GM19372 (cell line): Measurements from ENCODE around the gene ITPR3.
"Not testable (repeated sequence)": the region's sequence is repeated elsewhere in the genome, so short reads cannot be mapped to it uniquely, and the experiment has no call there.

Experiments
- ATAC-seq: cut with Tn5 transposase; IDR thresholded peaks from one replicate; pipeline ENCODE4 v1.9.1; 2021; ENCODE audit warnings: mild to moderate bottlenecking, low read depth, moderate library complexity; ENCODE audit not compliant: unreplicated experiment

The ITPR3 gene

DNA sequence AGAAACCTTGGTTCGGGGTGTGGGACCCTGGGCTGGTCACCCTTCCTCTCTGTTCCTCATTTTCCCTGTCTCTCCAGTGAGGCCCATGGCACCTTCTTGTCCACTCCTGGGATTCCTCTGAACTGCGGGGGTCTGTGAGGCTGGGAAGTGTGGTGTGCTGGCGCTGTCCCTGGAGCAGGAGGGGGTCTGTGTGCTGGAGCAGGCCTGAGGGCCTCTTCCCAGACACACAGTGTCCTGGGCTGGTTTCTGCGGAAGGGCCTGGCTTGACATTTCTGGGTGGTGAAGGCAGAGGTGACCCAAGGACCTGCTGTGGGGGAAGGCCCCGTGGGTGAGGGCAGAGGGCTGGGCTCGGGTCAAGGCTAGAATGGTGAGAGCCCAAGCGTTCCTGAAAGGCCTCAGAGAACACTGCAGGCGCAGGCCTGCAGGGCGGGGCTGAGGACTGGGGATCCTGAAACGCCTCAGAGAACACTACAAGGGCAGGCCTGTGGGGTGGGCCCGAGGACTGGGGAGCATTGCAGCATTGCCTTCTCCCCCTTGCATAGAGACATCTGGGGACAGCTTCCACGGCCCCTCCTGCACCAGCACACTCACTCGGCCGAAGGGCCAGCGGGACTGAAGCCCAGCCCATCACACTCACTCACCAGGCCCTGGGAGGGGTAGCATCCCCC is 30.5 kb upstream of the ITPR3 start:
- no peak for ATAC-seq

DNA sequence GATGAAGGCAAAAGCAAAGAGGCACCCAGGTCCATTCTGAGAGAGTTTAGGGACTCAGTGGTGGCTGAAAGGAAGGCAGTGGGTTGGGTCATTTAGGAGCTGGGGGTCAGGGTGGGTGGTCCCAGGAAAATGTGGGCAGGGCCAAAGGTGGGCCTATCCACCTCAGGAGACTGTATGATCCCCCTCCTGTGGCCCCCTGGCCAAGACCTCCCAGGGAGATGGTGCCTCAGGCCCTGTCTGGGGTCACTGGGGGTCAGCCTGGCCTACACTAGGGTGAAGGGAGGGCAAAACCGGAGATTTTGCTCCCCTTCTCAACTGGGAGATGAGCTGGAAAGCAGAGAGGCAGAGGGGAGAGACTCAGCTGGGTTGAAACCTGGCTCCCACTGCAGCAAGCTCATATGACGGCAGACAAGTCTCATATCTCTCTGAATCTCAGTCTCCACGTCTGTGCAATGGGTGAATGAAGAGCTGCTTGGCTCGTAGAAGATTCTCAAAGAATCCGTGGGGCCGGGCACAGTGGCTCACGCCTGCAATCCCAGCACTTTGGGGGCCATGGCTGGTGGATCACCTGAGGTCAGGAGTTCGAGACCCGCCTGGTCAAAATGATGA is 29.6 kb upstream of the ITPR3 start:
- no peak for ATAC-seq

DNA sequence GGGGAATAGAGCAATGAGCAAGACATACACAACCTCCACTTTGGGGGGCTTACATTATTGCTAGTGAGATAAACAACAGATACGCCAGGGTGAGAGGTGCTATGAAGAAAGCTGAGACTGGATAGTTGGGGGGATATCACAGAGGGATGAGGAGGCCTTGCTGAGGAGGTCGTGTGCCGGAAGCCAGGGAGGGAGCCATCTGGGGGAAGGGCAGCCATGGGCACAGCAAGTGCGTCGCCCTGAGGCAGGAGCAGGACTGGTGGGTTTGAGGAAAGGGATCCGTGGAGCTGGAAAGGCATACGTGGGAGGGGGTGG is 28.9 kb upstream of the ITPR3 start:
- ATAC-seq = no peak

DNA sequence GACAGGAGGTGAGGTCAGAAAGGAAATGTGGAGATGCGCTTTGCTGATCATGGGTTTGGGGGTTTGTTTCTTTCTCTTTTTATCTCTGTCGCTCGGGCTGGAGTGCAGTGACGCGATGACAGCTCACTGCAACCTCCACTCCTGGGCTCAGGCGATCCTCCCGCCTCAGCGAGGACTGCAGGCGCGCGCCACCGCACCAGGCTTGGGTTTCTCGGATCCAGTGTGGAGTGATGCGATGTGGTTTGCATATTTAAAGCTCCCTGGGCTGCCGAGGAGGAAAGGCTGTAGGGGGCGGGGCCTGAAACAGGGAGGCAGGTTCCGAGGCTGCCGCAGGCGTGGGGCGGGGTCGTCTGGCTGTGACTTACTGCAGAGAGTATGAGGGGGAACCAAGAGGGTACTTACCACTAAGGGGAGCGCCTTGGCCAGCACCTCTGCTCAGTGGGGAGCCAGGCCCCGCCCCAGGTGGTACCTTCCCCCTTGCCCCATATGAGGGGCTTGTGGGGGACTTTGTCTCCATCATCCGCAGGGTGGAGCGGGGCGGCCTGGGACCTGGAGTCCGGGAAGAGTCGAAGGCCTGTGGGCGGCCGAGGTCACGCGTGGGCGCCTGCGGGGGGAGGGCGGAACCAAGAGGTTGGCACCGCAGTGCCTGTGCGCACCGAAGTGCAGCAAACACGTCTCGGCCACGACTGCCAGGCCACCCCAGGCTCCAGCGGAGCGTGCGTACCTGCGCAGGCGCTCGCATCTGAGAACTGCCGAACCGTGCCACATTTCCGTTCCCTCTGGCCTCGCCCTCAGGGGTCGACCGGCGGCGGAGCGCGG is 28.3 kb upstream of the ITPR3 start:
- ATAC-seq = peak; percentile 58

DNA sequence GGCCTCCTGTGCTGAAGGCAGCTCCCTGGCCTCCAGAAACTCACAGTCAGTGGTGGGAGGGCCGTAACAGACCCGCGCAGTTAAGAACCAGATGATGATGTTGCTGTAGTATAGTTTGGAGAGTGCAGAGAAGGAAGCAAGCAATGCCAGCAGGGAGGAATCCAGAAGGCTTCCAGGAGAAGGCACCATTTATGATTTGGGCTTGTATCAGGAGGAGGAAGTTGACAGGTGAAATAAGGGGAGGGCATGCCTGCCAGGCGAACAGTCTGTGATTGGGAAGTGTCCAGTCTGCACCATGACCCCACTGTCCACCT is 27.8 kb upstream of the ITPR3 start:
- ATAC-seq = no peak

- ATAC-seq = no peak
Measured at GRCh38 chr6:33595001-33595846, 25.9 kb upstream of the ITPR3 start.

DNA sequence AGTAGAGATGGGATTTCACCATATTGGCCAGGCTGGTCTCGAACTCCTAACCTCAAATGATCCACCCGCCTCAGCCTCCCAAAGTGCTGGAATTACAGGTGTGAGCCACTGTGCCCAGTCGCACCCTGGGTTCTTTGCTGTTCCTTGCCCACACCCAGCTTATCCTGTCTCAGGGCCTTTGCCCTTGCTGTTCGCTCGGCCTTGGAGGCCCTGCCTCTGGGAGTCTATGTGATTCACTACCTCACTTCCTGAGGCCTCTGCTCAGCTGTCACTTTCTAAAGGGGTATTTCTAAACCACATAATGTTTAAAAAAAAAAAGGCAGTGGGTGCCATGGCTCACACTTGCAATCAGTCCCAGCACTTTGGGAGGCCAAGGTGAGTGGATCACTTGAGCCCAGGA is 24.2 kb upstream of the ITPR3 start:
- ATAC-seq = not testable (repeated sequence)

GRCh38 chr6:33597551-33598322 is 23.4 kb upstream of the ITPR3 start:
- no peak for ATAC-seq

DNA sequence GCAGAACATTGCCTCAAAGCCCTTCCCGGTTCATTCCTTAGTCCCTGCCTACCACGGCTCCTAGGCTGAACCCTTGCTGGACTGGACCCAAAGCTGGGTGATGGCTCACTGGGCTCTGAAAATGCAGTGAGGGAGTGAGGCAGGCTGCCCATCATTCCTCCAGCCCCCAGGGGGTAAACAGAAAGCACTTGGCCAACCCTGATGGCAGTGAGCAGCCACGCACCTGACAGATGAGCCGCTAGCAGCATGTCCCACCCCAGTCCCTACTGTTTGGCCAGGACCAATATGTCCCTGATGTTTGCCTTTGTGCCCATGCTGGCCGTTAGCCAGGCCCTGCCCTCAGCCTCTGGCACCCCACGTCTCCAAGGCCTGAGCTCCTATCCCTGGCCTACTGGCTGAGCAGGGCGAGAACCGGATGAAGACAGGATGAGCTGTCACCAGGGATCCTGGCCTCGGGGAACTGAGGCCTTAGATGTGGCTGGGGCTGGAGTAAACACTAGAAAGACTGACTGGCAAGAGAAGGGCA is 21.6 kb upstream of the ITPR3 start:
- no peak for ATAC-seq

DNA sequence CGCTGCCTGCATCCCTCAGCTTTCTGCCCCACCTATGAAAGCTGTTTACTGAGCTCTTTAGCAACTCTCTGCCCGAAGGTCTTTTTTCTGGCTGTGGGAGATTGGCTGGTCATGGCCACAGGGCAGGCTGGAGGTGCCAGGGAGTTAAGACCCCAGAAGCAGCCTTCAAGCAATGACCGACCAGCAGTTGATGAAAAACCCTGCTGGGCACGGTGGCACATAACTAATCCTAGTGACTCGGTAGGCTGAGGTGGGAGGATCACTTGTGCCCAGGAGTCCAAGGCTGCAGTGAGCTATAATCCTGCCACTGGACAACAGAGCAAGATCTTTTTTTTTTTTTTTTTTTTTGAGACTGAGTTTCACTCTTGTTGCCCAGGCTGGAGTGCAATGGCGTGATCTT is 20.4 kb upstream of the ITPR3 start:
- no peak for ATAC-seq

GRCh38 chr6:33602180-33602579 is 18.9 kb upstream of the ITPR3 start:
- ATAC-seq = no peak

- no peak for ATAC-seq
Measured at GRCh38 chr6:33604941-33605854, 15.9 kb upstream of the ITPR3 start.

- no peak for ATAC-seq
Measured at GRCh38 chr6:33606642-33607041, 14.5 kb upstream of the ITPR3 start.

DNA sequence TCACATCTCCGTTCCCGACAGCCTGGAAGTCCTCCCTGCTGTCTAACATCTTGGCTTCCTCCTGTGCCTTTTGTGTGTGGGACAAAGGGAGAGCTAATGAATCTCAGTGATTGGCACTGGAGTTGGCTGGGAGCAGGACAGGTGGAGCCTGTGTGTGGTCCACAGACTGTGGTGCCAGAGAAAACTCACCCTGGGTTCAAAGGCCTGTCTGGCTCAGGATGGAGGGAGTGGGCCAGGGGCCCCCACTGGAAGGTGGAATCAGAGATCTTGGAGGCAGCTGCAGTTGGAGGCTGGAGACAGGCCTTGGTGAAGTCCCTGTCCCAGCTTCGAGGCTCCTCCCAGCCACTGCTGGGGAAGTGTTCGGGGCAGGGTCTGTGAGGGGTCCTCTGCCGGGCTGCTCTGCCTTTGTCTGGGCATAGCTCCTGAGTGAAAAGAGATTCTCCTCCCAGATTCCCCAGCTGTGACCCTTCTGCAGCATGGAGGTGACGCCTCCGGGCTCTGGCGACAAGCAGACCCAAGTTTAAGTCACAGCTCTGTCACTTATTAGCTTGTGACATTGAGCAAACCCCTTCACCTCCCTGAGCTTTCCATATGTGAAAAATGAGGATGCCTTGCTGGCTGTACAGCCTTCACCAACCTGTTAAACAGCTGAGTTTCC is 13.9 kb upstream of the ITPR3 start:
- ATAC-seq = no peak

GRCh38 chr6:33607784-33608161 is 13.3 kb upstream of the ITPR3 start:
- no peak for ATAC-seq

DNA sequence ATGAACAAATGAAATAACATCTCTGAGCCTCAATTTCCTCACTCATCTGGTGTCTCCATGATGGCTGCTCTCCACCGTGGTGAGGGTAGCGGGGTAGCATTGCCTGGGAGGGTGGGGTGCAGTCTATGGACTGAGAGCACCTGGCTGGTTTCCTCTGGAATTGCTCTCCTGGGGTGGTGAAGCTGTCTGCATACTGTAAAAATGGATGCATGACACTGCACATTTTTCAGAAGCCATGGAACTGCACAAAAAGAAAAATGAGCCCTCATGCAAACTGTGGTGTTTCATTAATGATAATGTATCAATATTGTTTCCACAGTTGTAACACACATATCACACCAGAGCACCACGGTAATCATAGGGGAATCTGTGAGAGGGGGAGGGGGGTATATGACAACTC is 12.1 kb upstream of the ITPR3 start:
- ATAC-seq = no peak

DNA sequence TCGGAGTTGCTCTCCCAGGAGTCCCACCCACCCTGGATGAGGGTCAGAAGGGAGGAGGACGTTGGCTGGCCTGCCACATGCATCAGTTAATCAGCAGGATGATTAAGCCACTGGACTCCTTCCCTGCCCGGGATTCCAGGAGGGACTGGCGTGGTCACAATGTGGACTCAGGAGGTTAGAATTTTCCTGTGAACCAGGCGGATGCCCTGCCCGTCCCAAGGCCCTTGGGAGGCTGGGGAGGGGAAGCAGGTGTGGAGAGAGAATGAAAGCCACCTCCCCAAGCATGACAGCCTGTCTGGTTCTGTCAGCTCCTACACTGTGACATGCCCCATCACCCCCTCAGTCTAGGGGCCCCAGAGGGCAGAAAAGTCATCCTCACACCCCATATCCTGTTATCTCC is 11.6 kb upstream of the ITPR3 start:
- ATAC-seq = no peak

DNA sequence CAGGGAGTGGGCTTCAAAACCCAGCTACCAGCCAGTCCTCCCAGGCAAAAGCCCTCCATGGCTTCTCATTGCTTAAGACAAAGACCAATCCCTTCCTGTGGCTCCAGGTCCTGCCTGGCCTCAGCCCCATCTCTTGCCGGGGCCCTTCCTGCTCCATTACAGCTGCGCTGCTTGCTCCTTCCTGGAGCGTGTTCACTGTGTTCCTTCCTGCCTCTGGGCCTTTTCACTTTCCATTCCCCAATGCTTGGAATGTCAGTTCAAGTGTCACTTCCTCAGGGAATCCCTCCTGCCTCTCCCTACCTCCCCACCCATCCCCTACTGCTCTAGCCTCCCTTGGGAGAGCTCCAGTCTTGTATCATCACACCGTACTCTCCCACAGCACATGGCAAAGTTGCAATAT is 11.1 kb upstream of the ITPR3 start:
- ATAC-seq = no peak
